Skeletal muscle satellite cell (primary cell): Measurements from ENCODE around the gene OGDH.
"Not testable (repeated sequence)": the region's sequence is repeated elsewhere in the genome, so short reads cannot be mapped to it uniquely, and the experiment has no call there.

ENCODE experiments used
- H3K27me3 ChIP-seq: 2 replicates; pipeline ENCODE4 v1.7.0; 2013; ENCODE audit warnings: low read length; ENCODE audit not compliant: control insufficient read depth, insufficient read depth
- H3K36me3 ChIP-seq: 2 replicates; pipeline ENCODE4 v1.7.0; 2013; ENCODE audit warnings: mild to moderate bottlenecking, control low read depth, low read length; ENCODE audit not compliant: insufficient read depth
- H3K4me1 ChIP-seq: 2 replicates; pipeline ENCODE4 v1.7.0; 2013; ENCODE audit warnings: low read length; ENCODE audit not compliant: control insufficient read depth, insufficient read depth
- H3K4me2 ChIP-seq: 2 replicates; pipeline ENCODE4 v1.7.0; 2013; ENCODE audit warnings: mild to moderate bottlenecking, low read length
- H3K4me3 ChIP-seq: 2 replicates; pipeline ENCODE4 v1.7.0; 2013; ENCODE audit warnings: low read length
- H3K9ac ChIP-seq: 2 replicates; pipeline ENCODE4 v1.7.0; 2013; ENCODE audit warnings: mild to moderate bottlenecking, low read depth, low read length, moderate library complexity
- H3K9me3 ChIP-seq: replicated peaks from 2 replicates; pipeline ENCODE4 v1.7.0; 2013; ENCODE audit warnings: mild to moderate bottlenecking, control low read depth, low read length

OGDH gene

DNA sequence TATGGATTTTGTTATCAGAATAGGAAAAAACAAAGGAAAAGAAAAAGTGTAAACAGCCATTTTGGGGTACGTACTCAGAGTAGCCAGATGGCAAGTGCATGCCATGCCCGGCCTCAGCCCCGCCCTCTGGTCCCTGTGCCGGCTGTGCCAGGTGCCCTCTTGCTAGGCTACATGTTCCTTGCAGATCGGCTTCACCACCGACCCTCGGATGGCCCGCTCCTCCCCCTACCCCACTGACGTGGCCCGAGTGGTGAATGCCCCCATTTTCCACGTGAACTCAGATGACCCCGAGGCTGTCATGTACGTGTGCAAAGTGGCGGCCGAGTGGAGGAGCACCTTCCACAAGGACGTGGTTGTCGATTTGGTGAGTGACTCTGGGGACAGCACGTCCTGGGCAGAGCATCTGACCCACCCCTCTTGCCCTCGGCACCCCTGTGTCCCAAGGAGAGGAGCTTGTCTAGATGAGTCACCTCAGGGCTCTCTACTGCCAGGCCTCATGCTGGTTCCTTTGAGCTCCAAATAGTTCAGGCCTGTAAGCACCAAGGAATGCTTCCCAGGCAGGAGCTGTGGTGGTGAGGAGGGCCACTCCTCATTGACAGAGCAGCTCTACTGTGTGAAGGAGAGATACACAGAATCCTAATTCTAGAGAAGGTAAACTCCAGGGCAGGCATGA lies 87.3 kb downstream of the OGDH start:
- peaks cover 10% of the 10 kb centered on the region for H3K4me1 ChIP-seq
- H3K36me3 ChIP-seq, result peaks cover 35% of the 10 kb centered on the region
- no peak overlapping the region for H3K4me3 ChIP-seq
- H3K27me3 ChIP-seq, result no peaks in the 10 kb centered on the region
- no peaks in the 10 kb centered on the region for H3K9me3 ChIP-seq
- H3K9ac ChIP-seq, result peak overlapping the region; percentile 51
- H3K4me2 ChIP-seq, result peak overlapping the region; percentile 3

DNA sequence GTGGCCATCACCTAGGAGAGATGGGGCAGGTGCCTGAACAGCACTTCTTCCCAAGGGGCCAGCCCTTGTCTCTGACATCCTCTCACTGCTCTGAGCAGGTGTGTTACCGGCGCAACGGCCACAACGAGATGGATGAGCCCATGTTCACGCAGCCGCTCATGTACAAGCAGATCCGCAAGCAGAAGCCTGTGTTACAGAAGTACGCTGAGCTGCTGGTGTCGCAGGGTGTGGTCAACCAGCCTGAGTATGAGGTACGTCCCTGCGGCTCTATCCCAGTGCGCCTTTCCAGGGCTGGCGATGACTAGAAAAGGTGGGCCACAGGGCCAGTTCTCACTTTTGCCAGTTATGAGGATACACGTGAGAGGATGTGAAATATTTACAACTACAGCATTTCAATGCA lies 87.9 kb downstream of the OGDH start:
- peaks cover 35% of the 10 kb centered on the region for H3K36me3 ChIP-seq
- H3K4me1 ChIP-seq, result peaks cover 10% of the 10 kb centered on the region

DNA sequence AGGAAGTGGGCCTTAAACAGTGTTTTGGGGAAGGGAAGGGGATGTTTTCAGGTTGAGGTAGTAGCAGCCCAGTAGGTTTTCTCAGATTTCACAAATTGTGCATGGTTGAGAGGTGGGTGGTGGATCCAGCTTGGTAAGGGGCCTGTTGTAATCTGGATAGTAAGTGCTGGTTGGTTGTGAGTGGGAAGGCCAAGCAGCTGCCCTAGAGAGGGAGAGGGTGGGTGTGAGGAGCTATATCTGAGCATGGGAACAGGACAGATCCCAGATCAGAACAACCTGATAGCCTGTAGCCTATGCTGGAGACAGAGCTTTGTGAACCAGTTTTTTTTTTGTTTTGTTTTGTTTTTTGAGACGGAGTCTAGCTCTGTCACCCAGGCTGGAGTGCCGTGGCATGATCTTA lies 88.3 kb downstream of the OGDH start:
- Histone ChIP-seq H3K4me2 (no peak overlapping the region), H3K36me3 (peaks cover 37% of the 10 kb centered on the region), H3K9ac (no peak overlapping the region), H3K4me3 (no peak overlapping the region), H3K9me3 (no peaks in the 10 kb centered on the region), H3K4me1 (peaks cover 10% of the 10 kb centered on the region), H3K27me3 (no peaks in the 10 kb centered on the region)

More for the DNA sequence above, 87.9 kb downstream of the OGDH start:
- Histone ChIP-seq H3K9me3 (no peaks in the 10 kb centered on the region), H3K9ac (peak overlapping the region; percentile 51), H3K4me2 (peak overlapping the region; percentile 3), H3K4me3 (no peak overlapping the region), H3K27me3 (no peaks in the 10 kb centered on the region)

DNA sequence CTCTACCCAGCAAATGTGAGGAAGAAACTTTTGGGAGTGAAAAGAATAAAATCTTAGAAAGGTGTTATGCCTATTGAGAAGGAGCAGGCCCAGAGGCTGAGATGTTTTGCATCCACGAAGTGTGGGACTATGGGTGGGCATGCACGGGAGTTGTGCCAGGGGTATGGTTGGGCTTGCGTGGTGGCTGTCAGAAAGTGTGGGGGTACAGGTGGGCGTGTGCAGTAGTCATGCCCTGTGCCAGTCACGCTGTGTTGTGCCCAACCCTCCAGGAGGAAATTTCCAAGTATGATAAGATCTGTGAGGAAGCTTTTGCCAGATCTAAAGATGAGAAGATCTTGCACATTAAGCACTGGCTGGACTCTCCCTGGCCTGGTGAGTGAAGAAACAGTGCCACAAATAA lies 89.3 kb downstream of the OGDH start:
- Histone ChIP-seq H3K36me3 (peaks cover 42% of the 10 kb centered on the region), H3K4me1 (peaks cover 10% of the 10 kb centered on the region), H3K9ac (no peak overlapping the region), H3K4me2 (no peak overlapping the region), H3K4me3 (no peak overlapping the region), H3K27me3 (no peaks in the 10 kb centered on the region), H3K9me3 (no peaks in the 10 kb centered on the region)

DNA sequence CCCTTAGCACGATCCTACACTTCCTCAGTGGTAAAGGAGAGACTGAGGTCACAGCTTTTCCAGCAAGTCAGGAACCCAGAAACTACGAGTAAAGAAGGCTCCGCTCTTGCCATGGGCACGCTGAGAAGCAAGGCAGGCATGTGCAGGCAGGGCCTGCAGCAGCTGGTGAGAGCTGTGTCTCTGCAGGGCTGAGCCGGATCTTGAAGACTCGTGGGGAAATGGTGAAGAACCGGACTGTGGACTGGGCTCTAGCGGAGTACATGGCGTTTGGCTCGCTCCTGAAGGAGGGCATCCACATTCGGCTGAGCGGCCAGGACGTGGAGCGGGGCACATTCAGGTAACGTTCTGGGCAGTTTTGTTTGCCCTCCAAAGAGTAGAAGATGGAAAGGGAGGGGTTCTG lies 90.3 kb downstream of the OGDH start:
- peaks cover 10% of the 10 kb centered on the region for H3K4me1 ChIP-seq
- H3K4me2 ChIP-seq, result no peak overlapping the region
- no peaks in the 10 kb centered on the region for H3K27me3 ChIP-seq
- H3K9ac ChIP-seq, result no peak overlapping the region
- H3K9me3 ChIP-seq, result no peaks in the 10 kb centered on the region
- H3K4me3 ChIP-seq, result no peak overlapping the region
- H3K36me3 ChIP-seq, result peaks cover 51% of the 10 kb centered on the region

DNA sequence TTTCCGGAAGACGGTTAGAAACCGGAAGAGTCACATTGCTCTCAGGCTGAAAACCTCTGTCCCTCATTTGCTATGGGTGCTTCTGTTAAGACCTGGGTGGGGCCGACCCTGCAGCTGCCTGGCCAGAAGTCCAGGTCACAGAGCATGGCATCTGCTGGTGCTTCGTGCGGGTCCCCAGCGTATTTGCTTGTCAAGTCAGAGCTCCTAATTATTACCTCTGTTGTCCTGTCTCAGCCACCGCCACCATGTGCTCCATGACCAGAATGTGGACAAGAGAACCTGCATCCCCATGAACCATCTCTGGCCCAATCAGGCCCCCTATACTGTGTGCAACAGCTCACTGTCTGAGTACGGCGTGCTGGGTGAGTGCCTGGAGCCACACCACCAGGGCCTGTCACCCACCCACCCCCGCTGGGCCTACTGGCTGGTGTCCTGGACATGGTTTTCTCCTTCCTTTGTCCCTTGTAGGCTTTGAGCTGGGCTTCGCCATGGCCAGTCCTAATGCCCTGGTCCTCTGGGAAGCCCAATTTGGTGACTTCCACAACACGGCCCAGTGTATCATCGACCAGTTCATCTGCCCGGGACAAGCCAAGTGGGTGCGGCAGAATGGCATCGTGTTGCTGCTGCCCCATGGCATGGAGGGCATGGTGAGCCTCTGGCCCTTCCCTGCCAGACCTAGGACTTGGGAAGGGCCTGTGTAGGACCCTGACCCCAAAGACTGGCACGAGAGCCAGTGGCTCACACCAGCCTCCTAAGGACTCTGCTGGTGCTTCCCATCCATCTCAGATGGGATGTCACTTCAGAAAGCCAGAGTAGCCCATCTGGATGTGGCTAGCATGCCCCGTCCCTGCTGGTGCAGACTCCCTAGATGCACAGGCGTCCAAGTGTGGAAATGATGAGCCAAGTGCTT lies 91.0 kb downstream of the OGDH start:
- Histone ChIP-seq H3K9me3 (no peaks in the 10 kb centered on the region), H3K4me1 (peaks cover 10% of the 10 kb centered on the region), H3K36me3 (peaks cover 55% of the 10 kb centered on the region), H3K9ac (no peak overlapping the region), H3K4me2 (no peak overlapping the region), H3K27me3 (no peaks in the 10 kb centered on the region), H3K4me3 (no peak overlapping the region)

DNA sequence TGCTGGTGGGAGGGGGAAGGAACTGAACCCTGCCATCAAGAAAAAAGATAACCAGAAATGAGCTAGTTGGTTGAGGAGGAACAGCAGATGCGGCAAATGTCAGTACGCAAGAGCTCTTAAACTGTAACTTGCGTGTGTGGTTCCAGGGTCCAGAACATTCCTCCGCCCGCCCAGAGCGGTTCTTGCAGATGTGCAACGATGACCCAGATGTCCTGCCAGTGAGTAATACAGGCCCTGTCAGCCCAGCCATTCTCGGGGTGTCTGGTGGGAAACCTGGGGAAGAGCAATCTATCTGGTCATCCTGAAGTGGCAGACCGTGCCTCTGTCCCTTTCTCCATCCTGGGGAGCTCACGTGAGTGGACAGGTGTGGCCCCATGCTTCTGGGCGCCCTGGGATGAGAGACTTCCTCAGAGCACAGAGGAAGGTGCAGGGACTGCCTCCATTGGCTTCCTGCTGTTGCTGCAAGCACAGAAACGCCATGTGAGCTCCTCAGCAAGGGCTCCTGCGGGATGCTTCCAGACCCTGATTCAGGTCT lies 91.7 kb downstream of the OGDH start:
- no peak overlapping the region for H3K4me3 ChIP-seq
- H3K4me2 ChIP-seq, result no peak overlapping the region
- H3K36me3 ChIP-seq, result peaks cover 56% of the 10 kb centered on the region
- no peaks in the 10 kb centered on the region for H3K27me3 ChIP-seq
- H3K9me3 ChIP-seq, result no peaks in the 10 kb centered on the region
- peaks cover 10% of the 10 kb centered on the region for H3K4me1 ChIP-seq
- no peak overlapping the region for H3K9ac ChIP-seq

DNA sequence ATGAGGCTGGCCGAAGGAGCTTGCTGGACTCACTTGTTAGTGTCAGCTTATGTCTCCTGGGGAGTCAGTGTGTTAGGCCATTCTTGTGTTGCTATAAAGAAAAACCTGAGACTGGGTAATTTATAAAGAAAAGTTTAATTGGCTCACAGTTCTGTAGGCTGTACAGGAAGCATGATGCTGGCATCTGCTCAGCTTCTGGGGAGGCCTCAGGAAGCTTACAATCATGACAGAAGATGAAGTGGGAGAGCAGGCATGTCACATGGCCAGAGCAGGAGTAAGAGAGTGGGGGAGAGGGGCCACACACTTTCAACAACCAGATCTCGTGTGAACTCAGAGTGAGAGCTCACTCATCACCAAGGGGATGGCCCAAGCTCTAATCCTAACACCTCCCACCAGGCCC lies 93.2 kb downstream of the OGDH start:
- not testable (repeated sequence) for H3K4me3 ChIP-seq, H3K4me2 ChIP-seq, H3K9me3 ChIP-seq, H3K27me3 ChIP-seq, H3K4me1 ChIP-seq, H3K9ac ChIP-seq
- H3K36me3 ChIP-seq, result peaks cover 57% of the 10 kb centered on the region

DNA sequence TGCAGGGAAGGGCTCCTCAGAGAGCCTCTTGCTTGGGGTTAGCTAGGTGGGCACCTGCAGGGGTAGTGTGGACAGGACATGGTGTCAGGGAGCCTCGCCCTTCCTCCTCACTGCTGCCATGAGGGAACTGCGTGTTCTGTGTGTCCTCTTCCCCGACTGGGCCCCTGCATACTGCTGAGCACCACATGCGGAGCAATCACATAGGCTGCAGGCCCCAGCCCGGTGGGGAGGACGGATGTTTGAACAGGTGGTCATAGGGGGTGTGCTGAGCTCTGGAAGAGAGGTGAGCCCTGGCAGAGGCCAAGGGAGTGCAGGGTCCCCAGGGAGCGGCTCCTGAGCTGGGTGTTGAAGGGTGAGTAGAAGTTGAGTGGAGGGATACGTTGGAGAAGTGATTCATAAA lies 93.9 kb downstream of the OGDH start:
- no peak overlapping the region for H3K4me3 ChIP-seq
- no peaks in the 10 kb centered on the region for H3K4me1 ChIP-seq
- peaks cover 56% of the 10 kb centered on the region for H3K36me3 ChIP-seq
- H3K27me3 ChIP-seq, result no peaks in the 10 kb centered on the region
- H3K9me3 ChIP-seq, result no peaks in the 10 kb centered on the region
- H3K9ac ChIP-seq, result no peak overlapping the region
- no peak overlapping the region for H3K4me2 ChIP-seq

DNA sequence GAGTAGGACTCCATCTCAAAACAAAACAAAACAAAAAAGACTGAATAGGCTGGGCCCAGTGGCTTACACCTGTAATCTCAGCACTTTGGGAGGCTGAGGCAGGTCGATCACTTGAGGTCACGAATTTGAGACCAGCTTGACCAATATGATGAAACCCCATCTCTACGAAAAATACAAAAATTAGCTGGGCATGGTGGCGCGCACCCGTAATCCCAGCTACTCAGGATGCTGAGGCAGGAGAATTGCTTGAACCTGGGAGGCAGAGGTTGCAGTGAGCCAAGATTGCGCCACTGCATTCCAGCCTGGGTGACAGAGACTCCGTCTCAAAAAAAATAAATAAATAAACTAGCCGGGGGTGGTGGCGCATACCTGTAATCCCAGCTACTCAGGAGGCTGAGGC lies 97.0 kb downstream of the OGDH start:
- H3K9ac ChIP-seq, H3K27me3 ChIP-seq: not testable (repeated sequence)
- peaks cover 43% of the 10 kb centered on the region for H3K36me3 ChIP-seq

DNA sequence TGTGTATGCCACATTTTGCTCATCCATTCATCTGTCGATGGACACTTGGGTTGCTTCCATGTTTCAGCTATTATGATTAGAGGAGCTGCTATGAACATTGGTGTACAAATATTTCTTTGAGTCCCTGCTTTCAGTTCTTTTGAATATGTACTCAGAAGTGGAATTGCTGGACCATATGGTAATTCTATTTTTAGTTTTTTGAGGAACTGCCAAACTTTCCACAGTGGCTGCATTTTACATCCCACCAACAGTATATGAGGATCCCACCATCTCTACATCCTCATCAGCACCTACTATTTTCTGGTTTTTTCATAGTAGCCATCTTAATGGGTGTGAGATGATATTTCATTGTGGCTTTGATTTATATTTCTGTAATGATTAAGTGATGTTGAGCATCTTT lies 97.5 kb downstream of the OGDH start:
- no peak overlapping the region for H3K4me3 ChIP-seq
- H3K4me2 ChIP-seq, result no peak overlapping the region
- peaks cover 46% of the 10 kb centered on the region for H3K36me3 ChIP-seq
- H3K27me3 ChIP-seq, result no peaks in the 10 kb centered on the region
- no peaks in the 10 kb centered on the region for H3K4me1 ChIP-seq
- no peaks in the 10 kb centered on the region for H3K9me3 ChIP-seq
- H3K9ac ChIP-seq, result no peak overlapping the region

More for the DNA sequence above, 97.0 kb downstream of the OGDH start:
- H3K4me3 ChIP-seq, H3K4me1 ChIP-seq, H3K4me2 ChIP-seq, H3K9me3 ChIP-seq: not testable (repeated sequence)
